Measurements from ENCODE around the gene ACACB. TPM values are rescaled to one million over a fixed set of nuclear protein-coding genes. Genes with fewer than 3 reads are reported as not detected.

Gene ACACB
- total and polyA plus RNA-seq, 2 donors (not counting 3 experiments of a cell fraction or from before 2014, with no cell fraction given), result 1.3 to 5.7 TPM

DNA sequence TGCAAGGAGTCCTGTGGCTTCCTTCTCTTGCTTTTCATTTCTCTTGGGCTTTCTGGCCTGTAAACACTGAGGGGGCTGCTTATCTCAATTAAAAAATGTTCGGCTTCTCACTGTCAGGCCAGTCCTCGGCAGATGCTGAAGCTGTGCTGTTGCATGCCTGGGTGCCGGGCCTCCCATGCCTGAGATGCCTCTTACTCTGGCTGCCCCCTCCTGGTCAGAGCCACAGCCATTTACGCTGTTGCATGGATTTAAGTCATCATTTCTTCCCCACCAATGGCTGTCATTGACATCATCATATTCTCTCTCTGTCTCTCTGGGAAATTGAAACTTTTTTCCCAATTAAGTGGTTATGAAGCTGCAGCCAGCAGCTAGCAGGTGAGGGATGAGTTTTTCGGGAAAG is 139.0 kb downstream of the ACACB start:
- no peaks in the 10 kb centered on the region for H3K4me1 ChIP-seq (ENCODE audit: control insufficient read depth, extremely low read depth, insufficient read depth, low read length)
- dilution Hi-C loops (cut with MboI; ENCODE audit: extremely low pct_ligation_motif_present, low sequenced_read_pairs) (no loop called here), intact Hi-C loops (cut with micrococcal nuclease) (no loop called here)
- POLR2A ChIA-PET, result no interaction called here
- H3K27ac ChIP-seq (ENCODE audit: insufficient read depth, low read depth, low read length), result no peak overlapping the region
- H3K4me3 ChIP-seq (replicated peaks in 1 of 3; ENCODE audit: insufficient read depth in 1 of 3, low read depth in 1 of 3, low read length in 3 of 3), result no peak overlapping the region
- DNase-seq (ENCODE audit: low read depth, low spot score), result no peak
- FAIRE-seq, result no peak
- no peaks in the 10 kb centered on the region for H3K36me3 ChIP-seq (ENCODE audit: control insufficient read depth in 2 of 2, extremely low read depth in 1 of 2, insufficient read depth in 2 of 2, low read length in 2 of 2)
- H3K4me2 ChIP-seq (ENCODE audit: insufficient read depth, low read length), result no peak overlapping the region
- no peaks in the 10 kb centered on the region for H3K79me2 ChIP-seq (ENCODE audit: control insufficient read depth, insufficient read depth, low read length)
- H2AFZ ChIP-seq (ENCODE audit: low read depth, low read length), result no peak overlapping the region
- TF ChIP-seq, protein P1, sequence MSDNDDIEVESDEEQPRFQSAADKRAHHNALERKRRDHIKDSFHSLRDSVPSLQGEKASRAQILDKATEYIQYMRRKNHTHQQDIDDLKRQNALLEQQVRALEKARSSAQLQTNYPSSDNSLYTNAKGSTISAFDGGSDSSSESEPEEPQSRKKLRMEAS (IDR thresholded peaks at IDR 0.05; ENCODE audit: insufficient read depth, insufficient read length), result no peak
- TF ChIP-seq, protein P2, sequence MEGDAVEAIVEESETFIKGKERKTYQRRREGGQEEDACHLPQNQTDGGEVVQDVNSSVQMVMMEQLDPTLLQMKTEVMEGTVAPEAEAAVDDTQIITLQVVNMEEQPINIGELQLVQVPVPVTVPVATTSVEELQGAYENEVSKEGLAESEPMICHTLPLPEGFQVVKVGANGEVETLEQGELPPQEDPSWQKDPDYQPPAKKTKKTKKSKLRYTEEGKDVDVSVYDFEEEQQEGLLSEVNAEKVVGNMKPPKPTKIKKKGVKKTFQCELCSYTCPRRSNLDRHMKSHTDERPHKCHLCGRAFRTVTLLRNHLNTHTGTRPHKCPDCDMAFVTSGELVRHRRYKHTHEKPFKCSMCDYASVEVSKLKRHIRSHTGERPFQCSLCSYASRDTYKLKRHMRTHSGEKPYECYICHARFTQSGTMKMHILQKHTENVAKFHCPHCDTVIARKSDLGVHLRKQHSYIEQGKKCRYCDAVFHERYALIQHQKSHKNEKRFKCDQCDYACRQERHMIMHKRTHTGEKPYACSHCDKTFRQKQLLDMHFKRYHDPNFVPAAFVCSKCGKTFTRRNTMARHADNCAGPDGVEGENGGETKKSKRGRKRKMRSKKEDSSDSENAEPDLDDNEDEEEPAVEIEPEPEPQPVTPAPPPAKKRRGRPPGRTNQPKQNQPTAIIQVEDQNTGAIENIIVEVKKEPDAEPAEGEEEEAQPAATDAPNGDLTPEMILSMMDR (IDR thresholded peaks at IDR 0.05; ENCODE audit: extremely low read depth in 1 of 2, insufficient read depth in 1 of 2, low read depth in 1 of 2, low read length in 2 of 2), result peak in 1 of 2 donors; percentile 5
- H3K9ac ChIP-seq (replicated peaks; ENCODE audit: extremely low read depth, insufficient read depth, low read length), result no peak overlapping the region
- CTCF ChIA-PET, result interaction anchor here (1.0 to 1.8 kb wide), 2 partner anchors 9 to 144 kb away, joined by 4 to 9 read pairs; no protein-coding TSS in a partner anchor
- H3K27me3 ChIP-seq (ENCODE audit: control insufficient read depth in 2 of 2, insufficient read depth in 2 of 2, low read length in 2 of 2), result no peaks in the 10 kb centered on the region
- H3K9me1 ChIP-seq (replicated peaks; ENCODE audit: control insufficient read depth, extremely low read depth, insufficient read depth, low read length), result no peaks in the 10 kb centered on the region
- no peaks in the 10 kb centered on the region for H4K20me1 ChIP-seq (replicated peaks; ENCODE audit: control insufficient read depth, extremely low read depth, insufficient read depth, low read length)
- BruUV-seq (replicated peaks), result no TSS peak
- H3K9me3 ChIP-seq (replicated peaks; ENCODE audit: control insufficient read depth, insufficient read depth, low read length), result no peaks in the 10 kb centered on the region

- intact Hi-C loops (cut with micrococcal nuclease) (no loop called here), dilution Hi-C loops (cut with MboI; ENCODE audit: extremely low pct_ligation_motif_present, low sequenced_read_pairs) (no loop called here)
- Histone ChIP-seq H3K9ac (replicated peaks; ENCODE audit: extremely low read depth, insufficient read depth, low read length) (no peak overlapping the region), H3K4me3 (replicated peaks in 1 of 3; ENCODE audit: insufficient read depth in 1 of 3, low read depth in 1 of 3, low read length in 3 of 3) (no peak overlapping the region), H3K4me2 (ENCODE audit: insufficient read depth, low read length) (no peak overlapping the region), H3K4me1 (ENCODE audit: control insufficient read depth, extremely low read depth, insufficient read depth, low read length) (no peaks in the 10 kb centered on the region), H3K36me3 (ENCODE audit: control insufficient read depth in 2 of 2, extremely low read depth in 1 of 2, insufficient read depth in 2 of 2, low read length in 2 of 2) (no peaks in the 10 kb centered on the region), H4K20me1 (replicated peaks; ENCODE audit: control insufficient read depth, extremely low read depth, insufficient read depth, low read length) (no peaks in the 10 kb centered on the region), H2AFZ (ENCODE audit: low read depth, low read length) (no peak overlapping the region), H3K27ac (ENCODE audit: insufficient read depth, low read depth, low read length) (no peak overlapping the region), H3K27me3 (ENCODE audit: control insufficient read depth in 2 of 2, insufficient read depth in 2 of 2, low read length in 2 of 2) (no peaks in the 10 kb centered on the region), H3K9me1 (replicated peaks; ENCODE audit: control insufficient read depth, extremely low read depth, insufficient read depth, low read length) (no peaks in the 10 kb centered on the region), H3K9me3 (replicated peaks; ENCODE audit: control insufficient read depth, insufficient read depth, low read length) (no peaks in the 10 kb centered on the region), H3K79me2 (ENCODE audit: control insufficient read depth, insufficient read depth, low read length) (no peaks in the 10 kb centered on the region)
- ChIA-PET POLR2A (no interaction called here), CTCF (interaction anchor here (1.0 to 1.8 kb wide), 3 partner anchors 8 to 144 kb away, joined by 4 to 9 read pairs (median 6); no protein-coding TSS in a partner anchor)
- BruUV-seq (replicated peaks), result no TSS peak
- TF ChIP-seq EZH2 (IDR thresholded peaks at IDR 0.05; ENCODE audit: borderline replicate concordance, low read depth, low read length, severe bottlenecking) (no peak), JUN (IDR thresholded peaks at IDR 0.05; ENCODE audit: borderline replicate concordance, insufficient read depth, insufficient read length, low read depth) (no peak), FOS (IDR thresholded peaks at IDR 0.05; ENCODE audit: borderline replicate concordance, insufficient read depth, low read length) (no peak), POLR2AphosphoS5 (IDR thresholded peaks at IDR 0.05; ENCODE audit: insufficient read depth, low read depth, low read length) (no peak), MYC (IDR thresholded peaks at IDR 0.05; ENCODE audit: low read depth, low read length) (no peak), GATA2 (IDR thresholded peaks at IDR 0.05; ENCODE audit: insufficient read depth, insufficient read length, low read depth, low read length) (no peak), POLR2A (IDR thresholded peaks at IDR 0.05; ENCODE audit: low read depth, low read length) (no peak)
- TF ChIP-seq, protein P1 (IDR thresholded peaks at IDR 0.05; ENCODE audit: insufficient read depth, insufficient read length), result no peak
- TF ChIP-seq, protein P2 (IDR thresholded peaks at IDR 0.05; ENCODE audit: extremely low read depth in 1 of 2, insufficient read depth in 1 of 2, low read depth in 1 of 2, low read length in 2 of 2), result no peak
- no peak for FAIRE-seq
- DNase-seq (ENCODE audit: low read depth, low spot score), result no peak
Measured at GRCh38 chr12:109256011-109256410, 139.6 kb downstream of the ACACB start.

All from endothelial cell of umbilical vein (primary cell).